Subcutaneous adipose tissue (tissue), 4 donors: ENCODE data around the gene L1CAM. TPM values are rescaled to one million over a fixed set of nuclear protein-coding genes. Genes with fewer than 3 reads are reported as not detected.

Source experiments
- CTCF ChIP-seq: fragments of 450-650 bp; IDR thresholded peaks from one replicate; pipeline ENCODE4 v1.5.1; 2016; ENCODE audit warnings: low read depth, mild to moderate bottlenecking, control low read depth, antibody characterized with exemption, moderate library complexity
- total RNA-seq, 4 donors: library from RNA; depleted of rRNA; stranded (reverse); fragments of >200 nt; gene quantifications; one replicate each; pipeline ENCODE4 v1.1.0, GENCODE V29; 2016

L1CAM gene
- total RNA-seq, 4 donors from 2014 or later, result 0.68 to 1.5 (median 0.95) TPM

GRCh38 chrX:153853902-153854267 lies 32.1 kb downstream of the L1CAM start:
- TF ChIP-seq CTCF, result no peak

GRCh38 chrX:153853180-153853901 lies 32.6 kb downstream of the L1CAM start:
- no peak for TF ChIP-seq CTCF

- TF ChIP-seq CTCF, result no peak
Observed at GRCh38 chrX:153851981-153852380, 34.0 kb downstream of the L1CAM start.

GRCh38 chrX:153848325-153848724 lies 37.6 kb downstream of the L1CAM start:
- TF ChIP-seq CTCF, result no peak

GRCh38 chrX:153845842-153846241 lies 40.1 kb downstream of the L1CAM start:
- no peak for TF ChIP-seq CTCF

- no peak for TF ChIP-seq CTCF
Observed at GRCh38 chrX:153845195-153845594, 40.8 kb downstream of the L1CAM start.

- TF ChIP-seq CTCF, result no peak
Observed at GRCh38 chrX:153844509-153845082, 41.4 kb downstream of the L1CAM start.
